H7 (cell line): ENCODE results near the gene MEF2D. TPM values are rescaled to one million over a fixed set of nuclear protein-coding genes. Genes with fewer than 3 reads are reported as not detected.
A peak's percentile ranks its signal among the peaks of the same experiment; 100 is the strongest.

Source experiments
- DNase-seq: peaks from one replicate; pipeline ENCODE4 v3.0.0; 2012
- H3K27me3 ChIP-seq: 2 replicates; pipeline ENCODE4 v1.6.0; 2011; ENCODE audit warnings: mild to moderate bottlenecking, low read length; ENCODE audit not compliant: control insufficient read depth, insufficient read depth
- H3K36me3 ChIP-seq: replicated peaks from 2 replicates; pipeline ENCODE4 v1.5.1; 2011; ENCODE audit warnings: low read length; ENCODE audit not compliant: control insufficient read depth, insufficient read depth
- H3K4me3 ChIP-seq: 2 replicates; pipeline ENCODE4 v1.5.1; 2011; ENCODE audit warnings: low read depth, mild to moderate bottlenecking, control low read depth, low read length, moderate library complexity; ENCODE audit not compliant: insufficient read depth
- total RNA-seq: library from RNA; depleted of rRNA; stranded (reverse); fragments of >200 nt; shearing (Covaris generic); gene quantifications from 2 replicates; pipeline ENCODE4 v1.2.3, GENCODE V29; 2014

Gene MEF2D
- total RNA-seq, 1 experiment from 2014 or later: 14.2 TPM

GRCh38 chr1:156491151-156491949, 9.2 kb downstream of the MEF2D start:
- peak; percentile 46 for DNase-seq

GRCh38 chr1:156490401-156491032, 10.1 kb downstream of the MEF2D start:
- H3K36me3 ChIP-seq: no peaks in the 10 kb centered on the region; the same call in 1 of the 2 replicates
- no peaks in the 10 kb centered on the region for H3K27me3 ChIP-seq
- peak; percentile 90 for DNase-seq
- H3K4me3 ChIP-seq: peak overlapping the region; percentile 27

More at GRCh38 chr1:156491151-156491949, 9.2 kb downstream of the MEF2D start:
- H3K27me3 ChIP-seq: no peaks in the 10 kb centered on the region
- H3K36me3 ChIP-seq: no peaks in the 10 kb centered on the region; the same call in 1 of the 2 replicates
- H3K4me3 ChIP-seq: no peak overlapping the region

GRCh38 chr1:156489935-156490293, 10.7 kb downstream of the MEF2D start:
- Histone ChIP-seq H3K27me3 (no peaks in the 10 kb centered on the region), H3K36me3 (no peaks in the 10 kb centered on the region; the same call in 1 of the 2 replicates), H3K4me3 (peak overlapping the region; percentile 27; the same call in 1 of the 2 replicates)
- no peak for DNase-seq

- H3K36me3 ChIP-seq: no peaks in the 10 kb centered on the region; the same call in 1 of the 2 replicates
- peak; percentile 85 for DNase-seq
- no peak overlapping the region for H3K4me3 ChIP-seq
- H3K27me3 ChIP-seq: no peaks in the 10 kb centered on the region
Observed at GRCh38 chr1:156489166-156489934, 11.2 kb downstream of the MEF2D start.

- DNase-seq: no peak
- Histone ChIP-seq H3K27me3 (no peaks in the 10 kb centered on the region), H3K36me3 (no peaks in the 10 kb centered on the region; the same call in 1 of the 2 replicates), H3K4me3 (no peak overlapping the region)
Observed at GRCh38 chr1:156488566-156489165, 11.9 kb downstream of the MEF2D start.

- no peaks in the 10 kb centered on the region; the same call in 1 of the 2 replicates for H3K36me3 ChIP-seq
- no peak for DNase-seq
- no peaks in the 10 kb centered on the region for H3K27me3 ChIP-seq
- no peak overlapping the region for H3K4me3 ChIP-seq
Observed at GRCh38 chr1:156487862-156488261, 12.7 kb downstream of the MEF2D start.

- H3K27me3 ChIP-seq: no peaks in the 10 kb centered on the region
Observed at GRCh38 chr1:156486421-156487344, 13.9 kb downstream of the MEF2D start.

GRCh38 chr1:156485984-156486383, 14.6 kb downstream of the MEF2D start:
- Histone ChIP-seq H3K36me3 (peaks cover 4% of the 10 kb centered on the region), H3K4me3 (no peak overlapping the region), H3K27me3 (no peaks in the 10 kb centered on the region)
- DNase-seq: no peak

More at GRCh38 chr1:156486421-156487344, 13.9 kb downstream of the MEF2D start:
- peaks cover 4% of the 10 kb centered on the region for H3K36me3 ChIP-seq
- no peak overlapping the region for H3K4me3 ChIP-seq
- DNase-seq: peak; percentile 73

- Histone ChIP-seq H3K27me3 (no peaks in the 10 kb centered on the region), H3K36me3 (peaks cover 6% of the 10 kb centered on the region), H3K4me3 (no peak overlapping the region)
- DNase-seq: no peak
Observed at GRCh38 chr1:156484480-156485058, 16.0 kb downstream of the MEF2D start.

- DNase-seq: no peak
- Histone ChIP-seq H3K36me3 (peaks cover 11% of the 10 kb centered on the region), H3K27me3 (no peaks in the 10 kb centered on the region), H3K4me3 (no peak overlapping the region)
Observed at GRCh38 chr1:156483397-156483796, 17.2 kb downstream of the MEF2D start.

GRCh38 chr1:156482276-156482675, 18.3 kb downstream of the MEF2D start:
- peaks cover 13% of the 10 kb centered on the region for H3K36me3 ChIP-seq
- DNase-seq: no peak
- H3K27me3 ChIP-seq: no peaks in the 10 kb centered on the region
- no peak overlapping the region for H3K4me3 ChIP-seq

GRCh38 chr1:156481527-156481926, 19.0 kb downstream of the MEF2D start:
- H3K36me3 ChIP-seq: peaks cover 14% of the 10 kb centered on the region
- no peaks in the 10 kb centered on the region for H3K27me3 ChIP-seq
- no peak for DNase-seq
- H3K4me3 ChIP-seq: no peak overlapping the region
